NCI-H2171 treated with DMSO at 0.1 percent for 48 hours (cell line): ENCODE measurements around the gene UMODL1.
A peak's percentile ranks its signal among the peaks of the same experiment; 100 is the strongest.
"Not testable (repeated sequence)": the region's sequence is repeated elsewhere in the genome, so short reads cannot be mapped to it uniquely, and the experiment has no call there.

Experiments used
- DNase-seq: peaks from one replicate; lab custom pipeline; 2025; lab: John Stamatoyannopoulos, UW

Gene UMODL1

DNA sequence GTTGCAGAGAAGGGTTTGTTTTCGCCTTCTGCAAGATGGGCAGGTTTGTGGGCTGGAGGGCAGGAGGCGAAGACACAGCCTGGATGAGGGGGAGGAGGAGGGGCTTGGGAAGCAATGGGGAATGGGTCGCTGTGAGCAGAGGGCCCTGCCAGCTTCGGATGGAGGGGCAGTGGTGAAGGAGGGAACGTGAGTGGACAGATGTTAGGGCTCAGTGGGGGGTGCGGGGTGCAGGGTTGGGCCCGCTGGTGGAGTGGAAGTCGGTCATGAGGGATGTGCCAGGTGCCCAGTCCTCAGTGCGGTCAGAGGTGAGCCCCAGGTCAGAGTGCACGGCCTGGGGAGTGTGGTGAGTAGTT is 92.4 kb downstream of the UMODL1 start:
- no peak for DNase-seq

GRCh38 chr21:42164064-42164789 is 93.1 kb downstream of the UMODL1 start:
- DNase-seq = no peak

- DNase-seq = no peak
These were observed 93.7 kb downstream of the UMODL1 start for GRCh38 chr21:42164818-42165217.

DNA sequence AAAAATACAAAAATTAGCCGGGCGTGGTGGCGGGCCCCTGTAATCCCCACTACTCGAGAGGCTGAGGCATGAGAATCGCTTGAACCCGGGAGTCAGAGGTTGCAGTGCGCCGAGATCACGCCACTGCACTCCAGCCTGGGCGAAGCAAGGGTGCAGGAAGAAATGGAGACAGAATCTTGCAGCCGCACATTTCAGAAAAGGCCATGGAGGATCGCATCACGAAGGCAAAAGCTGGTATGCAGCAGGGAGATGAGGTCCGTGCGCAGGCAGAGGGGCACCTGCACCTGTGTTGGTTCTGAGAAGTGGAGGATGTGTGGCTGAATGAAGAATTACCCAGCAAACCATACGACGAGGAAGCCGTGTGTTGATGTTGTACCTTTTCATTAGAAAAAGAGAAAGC is 94.8 kb downstream of the UMODL1 start:
- no peak for DNase-seq

GRCh38 chr21:42169758-42170157 is 98.6 kb downstream of the UMODL1 start:
- DNase-seq = no peak

- DNase-seq = no peak
These were observed 100.3 kb downstream of the UMODL1 start for GRCh38 chr21:42171091-42172053.

DNA sequence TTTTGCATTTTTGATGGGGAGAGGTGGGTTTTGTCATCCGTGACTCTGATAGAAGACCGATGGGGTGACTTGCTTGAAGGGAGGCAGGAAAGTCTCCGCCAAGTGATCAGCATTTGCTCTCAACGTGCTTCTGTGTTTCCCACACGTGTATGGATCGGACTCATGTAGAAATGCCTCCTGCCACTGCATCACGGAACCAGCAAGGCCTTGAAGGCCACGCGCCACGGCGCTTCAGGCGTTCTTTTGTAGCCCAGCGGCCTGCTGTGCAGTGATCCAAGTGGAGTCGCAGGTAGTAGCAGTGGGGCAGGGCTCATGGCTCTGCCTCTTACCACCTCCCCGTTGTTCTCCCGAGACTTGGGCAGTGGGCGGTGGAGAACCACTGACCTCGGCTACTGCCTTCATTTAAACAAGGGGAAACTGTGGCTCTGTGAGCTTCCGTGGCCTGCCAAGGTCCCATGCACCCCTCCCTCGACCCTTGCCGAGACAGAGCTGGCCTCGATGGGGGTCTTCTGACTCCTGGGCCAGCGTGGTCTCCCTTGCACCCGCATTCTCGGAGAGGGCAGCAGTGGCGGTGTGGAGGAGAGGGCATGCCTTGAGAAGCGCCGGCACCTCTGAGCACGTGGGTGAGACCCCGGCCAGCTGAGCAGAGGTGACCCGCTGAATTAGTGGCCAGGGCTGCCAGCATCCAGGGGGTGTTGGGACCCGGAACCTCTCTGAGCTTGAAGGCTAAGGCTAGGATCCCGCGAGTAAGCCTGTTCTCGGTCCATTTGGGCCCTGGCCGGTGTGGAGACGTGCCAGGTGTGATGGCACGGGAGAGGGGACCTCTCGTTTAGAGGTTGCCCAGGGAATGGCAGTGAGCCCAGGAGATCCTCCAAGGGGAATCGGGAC is 101.7 kb downstream of the UMODL1 start:
- DNase-seq = no peak

DNA sequence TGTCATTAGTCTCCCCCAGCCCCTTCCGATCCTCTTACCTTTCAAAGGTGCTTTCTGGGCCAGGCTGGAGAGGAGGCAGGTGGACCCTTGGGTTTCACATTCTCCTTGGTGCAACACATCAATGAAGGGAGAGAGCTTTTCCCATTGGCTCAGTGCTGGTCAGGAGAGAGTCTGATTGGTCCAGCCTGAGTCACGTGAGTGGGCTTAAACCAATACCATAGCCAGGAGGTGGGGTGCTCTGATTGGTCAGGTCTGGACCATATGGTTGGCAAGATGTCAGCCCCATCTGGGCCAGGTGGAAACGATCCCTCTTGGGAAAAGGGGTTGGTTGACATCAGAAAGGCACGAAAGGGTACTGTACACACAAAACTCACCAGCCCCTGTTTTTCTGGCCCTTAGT is 103.1 kb downstream of the UMODL1 start:
- DNase-seq = peak; percentile 95

- no peak for DNase-seq
These were observed 104.1 kb downstream of the UMODL1 start for GRCh38 chr21:42175110-42175710.

GRCh38 chr21:42176859-42177258 is 105.7 kb downstream of the UMODL1 start:
- DNase-seq = no peak

- no peak for DNase-seq
These were observed 108.2 kb downstream of the UMODL1 start for GRCh38 chr21:42179316-42179715.

- DNase-seq = not testable (repeated sequence)
These were observed 108.9 kb downstream of the UMODL1 start for GRCh38 chr21:42180001-42180400.

DNA sequence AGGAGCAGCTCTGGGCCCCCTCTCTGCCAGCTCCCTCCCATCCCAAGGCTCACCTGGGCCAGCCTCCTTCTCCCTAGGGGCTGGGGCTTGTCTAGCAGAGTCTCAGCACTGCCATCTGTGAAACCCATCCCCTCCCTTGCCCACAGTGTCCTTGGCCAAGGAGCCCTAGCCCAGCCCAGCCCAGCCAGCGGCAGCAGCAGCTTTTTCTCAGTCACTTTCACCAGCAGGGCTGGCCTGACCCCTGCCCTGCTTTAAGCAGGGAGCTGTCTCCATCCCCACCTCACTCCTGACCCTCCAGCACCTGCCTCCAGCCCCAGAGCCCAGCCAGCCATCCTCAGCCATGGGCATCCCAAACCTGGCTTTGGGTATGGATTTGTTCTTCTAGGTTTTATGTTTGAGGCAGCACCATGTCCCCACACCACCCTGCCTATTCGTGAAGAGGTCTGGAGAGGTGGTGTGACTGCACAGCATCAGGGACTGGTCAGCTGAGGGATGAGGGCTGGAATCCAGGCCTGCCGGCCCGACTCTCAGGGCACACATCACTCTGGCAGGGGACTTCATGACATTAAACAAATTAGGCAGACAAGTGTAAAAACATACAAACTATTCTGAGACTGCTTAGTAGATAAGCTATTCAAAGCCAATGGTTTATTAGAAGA is 111.7 kb downstream of the UMODL1 start:
- no peak for DNase-seq

DNA sequence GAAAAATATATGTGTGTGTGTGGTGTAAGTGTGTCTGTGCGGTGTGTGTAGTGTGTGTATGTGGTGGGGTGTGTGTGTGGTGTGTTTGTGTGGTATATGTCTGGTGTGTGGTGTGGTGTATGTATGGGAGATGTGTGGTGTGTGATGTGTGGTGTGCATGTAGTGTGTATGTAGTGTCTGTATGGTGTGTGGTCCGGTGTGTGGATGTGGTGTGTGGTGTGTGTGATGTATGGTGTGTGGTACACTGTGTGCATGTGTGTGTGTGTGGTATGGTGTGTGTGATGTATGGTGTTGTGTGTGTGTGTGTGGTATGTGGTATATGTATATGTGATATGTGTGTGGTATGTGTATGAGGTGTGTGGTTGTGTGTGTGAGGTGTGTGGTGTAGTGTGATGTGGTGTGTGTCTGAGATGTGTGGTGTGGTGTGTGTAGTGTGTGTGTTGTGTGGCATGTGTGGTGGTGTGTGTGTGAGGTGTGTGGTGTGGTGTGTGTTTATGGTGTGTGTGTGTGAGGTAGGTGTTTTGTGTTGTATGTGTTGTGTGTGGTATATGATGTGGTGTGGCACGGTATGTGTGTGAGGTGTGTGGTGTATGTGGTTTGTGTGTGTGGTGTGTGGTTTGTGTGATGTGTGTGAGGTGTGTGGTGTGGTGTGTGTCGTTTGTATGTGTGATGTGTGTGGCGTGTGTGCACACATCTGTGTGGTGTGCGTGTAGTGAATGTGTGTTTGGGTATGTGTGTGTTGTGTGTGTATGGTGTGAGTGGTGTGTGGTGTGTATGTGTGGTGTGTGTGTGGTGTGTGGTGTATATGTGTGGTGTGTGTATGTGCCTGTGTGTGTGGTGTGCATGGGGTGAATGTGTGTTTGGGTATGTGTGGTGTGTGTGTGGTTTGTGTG is 112.5 kb downstream of the UMODL1 start:
- DNase-seq = no peak

GRCh38 chr21:42186591-42186990 is 115.5 kb downstream of the UMODL1 start:
- peak; percentile 19 for DNase-seq

GRCh38 chr21:42187976-42188653 is 117.0 kb downstream of the UMODL1 start:
- DNase-seq = no peak

DNA sequence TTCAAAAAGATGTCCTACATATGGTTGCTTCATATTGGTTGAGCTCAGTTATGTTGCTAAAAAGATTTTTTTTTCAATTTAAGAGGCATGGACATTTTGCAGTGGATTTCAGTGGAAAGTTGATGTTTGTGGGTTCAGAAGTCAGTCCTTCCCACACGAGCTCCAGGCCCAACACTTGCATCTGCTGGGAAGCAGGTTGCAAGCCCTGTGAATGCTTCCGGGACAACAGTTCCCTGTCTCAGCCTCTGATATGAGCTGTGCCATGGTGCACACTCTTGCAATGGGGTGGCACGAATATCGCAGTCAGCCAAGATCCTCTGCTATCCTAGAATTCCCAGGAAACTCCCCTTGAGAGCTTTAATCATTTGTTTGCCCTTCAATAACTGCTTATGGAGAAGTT is 117.5 kb downstream of the UMODL1 start:
- no peak for DNase-seq

DNA sequence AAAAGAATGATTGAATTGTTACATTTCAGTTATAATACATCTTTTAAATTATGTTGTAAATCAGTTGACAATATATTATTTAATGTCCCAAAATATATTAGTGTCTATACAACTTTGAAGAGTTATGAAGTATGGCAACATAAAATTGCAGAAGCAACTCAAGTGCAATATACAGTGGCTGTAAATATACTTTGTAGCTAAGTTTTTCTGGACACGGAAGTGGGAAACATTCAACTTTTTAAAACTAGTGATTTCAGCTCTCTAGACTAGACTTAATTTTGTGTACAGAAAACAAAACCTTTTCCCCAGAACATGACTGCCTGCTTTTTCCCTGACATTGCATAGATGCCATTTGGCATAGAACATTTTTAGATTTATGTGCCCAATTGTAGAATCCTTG is 118.3 kb downstream of the UMODL1 start:
- no peak for DNase-seq

DNA sequence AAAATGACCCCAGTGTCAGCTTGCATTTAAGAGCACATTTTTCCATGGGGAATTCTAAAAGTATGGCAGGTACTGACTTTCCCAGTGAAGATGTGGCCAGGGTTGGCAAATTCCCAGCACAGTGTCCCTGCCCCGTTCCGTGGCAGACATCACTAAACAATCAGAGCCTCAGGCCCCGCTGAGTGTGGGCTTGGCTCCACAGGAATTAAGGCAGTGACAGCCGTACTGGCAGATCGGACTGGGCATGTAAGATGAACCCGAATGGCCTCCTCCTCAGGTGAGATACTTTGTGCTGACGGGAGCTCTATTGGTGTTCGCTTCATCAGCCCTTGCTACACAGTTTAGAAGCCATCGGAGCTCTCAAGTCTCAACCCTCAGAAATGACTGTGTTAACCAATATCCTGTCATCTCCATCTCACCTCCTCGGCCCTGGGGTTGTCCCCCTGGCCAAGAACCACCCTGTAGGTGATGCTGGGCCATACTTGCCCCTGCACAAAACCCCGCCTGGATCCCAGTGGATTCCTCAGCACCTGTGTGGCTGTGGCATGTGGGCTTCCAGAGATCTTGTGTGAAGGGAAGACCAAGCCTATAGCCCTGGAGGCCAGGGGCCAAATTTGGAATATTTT is 118.9 kb downstream of the UMODL1 start:
- no peak for DNase-seq
